Mucosa of descending colon (tissue), 3 donors: ENCODE data around the gene RFK. TPM values are rescaled to one million over a fixed set of nuclear protein-coding genes. Genes with fewer than 3 reads are reported as not detected.
A peak's percentile ranks its signal among the peaks of the same experiment; 100 is the strongest.
"Not testable (repeated sequence)": the region's sequence is repeated elsewhere in the genome, so short reads cannot be mapped to it uniquely, and the experiment has no call there.

ENCODE experiments used
- ATAC-seq: fragments of 200-7000 bp; cut with Tn5 transposase; one replicate; pipeline ENCODE4 v1.9.1; 2020; ENCODE audit warnings: mild to moderate bottlenecking, moderate library complexity
- DNase-seq, 3 donors: peaks; one replicate each; pipeline ENCODE4 v3.0.0-alpha.2; 2020
- H3K36me3 ChIP-seq: fragments of 200-600 bp; one replicate; pipeline ENCODE4 v1.8.0; 2021; ENCODE audit warnings: low read depth, mild to moderate bottlenecking
- H3K4me1 ChIP-seq: fragments of 200-600 bp; one replicate; pipeline ENCODE4 v1.8.0; 2021; ENCODE audit warnings: low read depth, mild to moderate bottlenecking
- H3K4me3 ChIP-seq: fragments of 200-600 bp; one replicate; pipeline ENCODE4 v1.8.0; 2021; ENCODE audit warnings: mild to moderate bottlenecking
- H3K9me3 ChIP-seq: fragments of 200-600 bp; one replicate; pipeline ENCODE4 v1.8.0; 2021; ENCODE audit warnings: mild to moderate bottlenecking
- intact Hi-C, 2 donors: fragments of 100-400 bp; cut with DNase I in 1 of 2; cut with micrococcal nuclease in 1 of 2; formaldehyde crosslinking; loops; one replicate each; pipeline versions ENCODE4 v1.11.0 to v1.11.1; 2022; cut with DNase I, micrococcal nuclease
- total RNA-seq, 3 donors: library from RNA; stranded (reverse); fragmentation: NEBNext Ultra II Directional in 2 of 3; extraction: Animal tissue kit (Norgen Biotek cat#: 25700) in 2 of 3; gene quantifications; one replicate each; pipeline versions ENCODE4 v1.2.1 to v1.2.4, GENCODE V29; 2021 to 2023
- TF ChIP-seq, protein P1 (sequence below): fragments of 200-600 bp; IDR thresholded peaks from one replicate; pipeline ENCODE4 v1.8.0; 2022; ENCODE audit warnings: antibody characterized with exemption, mild to moderate bottlenecking
- donor health status: DM: no; HTN: no; CAD: no; lungs with moderate emphysema.
- donor health status: DM: no; HTN: no; CAD: no.
- donor health status: DM: no; HTN: yes; CAD: no.

The RFK gene
- total RNA-seq, 3 donors from 2014 or later = 55.6 to 86.2 (median 80.8) TPM

DNA sequence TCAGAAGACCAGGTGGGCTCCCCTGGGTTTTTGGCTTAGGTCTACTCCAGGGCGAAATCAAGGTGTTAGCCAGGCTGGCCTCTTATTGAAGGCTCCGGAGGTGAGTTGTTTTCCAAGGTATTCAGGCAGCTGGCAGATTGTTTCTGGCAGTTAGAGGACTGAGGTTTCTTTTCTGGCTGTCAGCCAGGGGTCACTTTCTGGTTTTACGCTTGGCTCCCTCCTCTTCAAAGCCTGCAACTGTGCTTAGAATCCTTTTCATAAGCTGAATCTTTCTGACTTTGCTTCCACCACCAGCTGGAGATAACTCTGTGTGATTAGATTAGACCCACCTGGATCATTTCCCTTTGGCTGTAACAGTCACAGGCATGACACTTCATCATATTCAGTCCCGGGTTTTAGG lies 24.6 kb downstream of the RFK start:
- Histone ChIP-seq H3K4me1 (peaks cover 38% of the 10 kb centered on the region), H3K4me3 (no peak overlapping the region), H3K9me3 (no peaks in the 10 kb centered on the region), H3K36me3 (no peaks in the 10 kb centered on the region)
- ATAC-seq = peak; percentile 15
- intact Hi-C loops = no loop called here
- DNase-seq = peak in 1 of 3 donors; percentile 67
- TF ChIP-seq, protein P1, sequence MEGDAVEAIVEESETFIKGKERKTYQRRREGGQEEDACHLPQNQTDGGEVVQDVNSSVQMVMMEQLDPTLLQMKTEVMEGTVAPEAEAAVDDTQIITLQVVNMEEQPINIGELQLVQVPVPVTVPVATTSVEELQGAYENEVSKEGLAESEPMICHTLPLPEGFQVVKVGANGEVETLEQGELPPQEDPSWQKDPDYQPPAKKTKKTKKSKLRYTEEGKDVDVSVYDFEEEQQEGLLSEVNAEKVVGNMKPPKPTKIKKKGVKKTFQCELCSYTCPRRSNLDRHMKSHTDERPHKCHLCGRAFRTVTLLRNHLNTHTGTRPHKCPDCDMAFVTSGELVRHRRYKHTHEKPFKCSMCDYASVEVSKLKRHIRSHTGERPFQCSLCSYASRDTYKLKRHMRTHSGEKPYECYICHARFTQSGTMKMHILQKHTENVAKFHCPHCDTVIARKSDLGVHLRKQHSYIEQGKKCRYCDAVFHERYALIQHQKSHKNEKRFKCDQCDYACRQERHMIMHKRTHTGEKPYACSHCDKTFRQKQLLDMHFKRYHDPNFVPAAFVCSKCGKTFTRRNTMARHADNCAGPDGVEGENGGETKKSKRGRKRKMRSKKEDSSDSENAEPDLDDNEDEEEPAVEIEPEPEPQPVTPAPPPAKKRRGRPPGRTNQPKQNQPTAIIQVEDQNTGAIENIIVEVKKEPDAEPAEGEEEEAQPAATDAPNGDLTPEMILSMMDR = no peak

DNA sequence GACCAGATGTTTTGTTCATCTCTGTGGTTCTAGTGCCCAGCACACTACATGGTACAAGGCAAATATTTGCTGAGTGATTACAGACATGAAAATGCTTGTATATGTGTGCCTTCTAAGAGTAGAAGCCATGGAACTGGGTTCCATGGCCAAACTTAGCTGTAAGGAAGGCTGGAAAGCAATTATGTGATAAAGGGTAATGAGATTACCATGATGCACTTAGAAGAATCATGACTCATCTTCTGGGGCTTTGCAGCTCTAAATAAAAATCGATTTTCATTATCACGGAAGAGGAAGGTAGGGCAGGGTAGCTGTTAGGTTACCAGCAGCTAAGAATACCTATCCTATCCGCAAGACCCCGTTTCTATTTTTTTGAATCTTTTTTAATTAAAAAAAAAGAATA lies 28.0 kb downstream of the RFK start:
- intact Hi-C loops = no loop called here
- Histone ChIP-seq H3K4me1 (peaks cover 31% of the 10 kb centered on the region), H3K36me3 (no peaks in the 10 kb centered on the region), H3K4me3 (no peak overlapping the region), H3K9me3 (no peaks in the 10 kb centered on the region)
- ATAC-seq (peak; percentile 57), DNase-seq (no peak)
- TF ChIP-seq, protein P1 = no peak

DNA sequence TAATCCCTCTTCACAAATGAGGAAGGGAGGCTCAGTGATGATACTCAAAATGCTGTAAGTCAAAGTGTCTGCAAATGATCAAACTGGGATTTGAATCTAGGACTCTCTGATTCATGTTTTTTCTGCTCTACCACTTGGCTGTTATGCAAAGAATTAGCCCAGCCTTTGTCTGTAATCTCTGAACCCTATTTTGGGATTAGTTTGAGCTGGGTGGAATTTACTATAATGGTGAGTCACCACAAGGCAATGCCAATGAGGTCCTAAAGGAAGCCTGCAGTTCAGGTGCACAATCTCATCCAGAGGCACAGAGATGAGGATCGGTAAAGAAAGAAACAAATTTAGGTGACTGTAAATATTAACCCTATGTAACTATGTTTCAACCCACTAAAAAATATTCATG lies 29.2 kb downstream of the RFK start:
- DNase-seq (no peak), ATAC-seq (peak; percentile 69)
- intact Hi-C loops = no loop called here
- H3K9me3 ChIP-seq = no peaks in the 10 kb centered on the region
- H3K36me3 ChIP-seq = no peaks in the 10 kb centered on the region
- TF ChIP-seq, protein P1 = no peak
- peaks cover 26% of the 10 kb centered on the region for H3K4me1 ChIP-seq
- H3K4me3 ChIP-seq = no peak overlapping the region

DNA sequence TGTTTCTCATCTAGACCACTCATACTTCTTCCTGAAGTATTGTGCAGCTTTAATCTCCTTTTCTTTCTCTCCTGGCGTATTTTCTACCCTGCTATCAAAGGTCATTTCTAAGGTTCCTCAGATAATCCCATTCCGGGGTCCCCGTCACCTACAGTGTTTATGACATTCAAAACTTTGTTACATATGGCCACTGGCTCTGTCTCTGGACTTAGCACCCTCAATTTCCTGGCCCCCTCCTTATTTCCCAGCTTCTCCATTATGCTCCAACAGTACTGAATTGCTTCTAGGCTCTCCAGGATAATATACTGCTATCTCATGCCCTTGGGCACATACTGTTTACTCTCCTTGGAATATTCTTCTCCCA lies 31.2 kb downstream of the RFK start:
- intact Hi-C loops = no loop called here
- ATAC-seq (no peak), DNase-seq (no peak)
- TF ChIP-seq, protein P1 = no peak
- no peak overlapping the region for H3K4me3 ChIP-seq
- no peaks in the 10 kb centered on the region for H3K36me3 ChIP-seq
- peaks cover 11% of the 10 kb centered on the region for H3K4me1 ChIP-seq
- H3K9me3 ChIP-seq = no peaks in the 10 kb centered on the region

DNA sequence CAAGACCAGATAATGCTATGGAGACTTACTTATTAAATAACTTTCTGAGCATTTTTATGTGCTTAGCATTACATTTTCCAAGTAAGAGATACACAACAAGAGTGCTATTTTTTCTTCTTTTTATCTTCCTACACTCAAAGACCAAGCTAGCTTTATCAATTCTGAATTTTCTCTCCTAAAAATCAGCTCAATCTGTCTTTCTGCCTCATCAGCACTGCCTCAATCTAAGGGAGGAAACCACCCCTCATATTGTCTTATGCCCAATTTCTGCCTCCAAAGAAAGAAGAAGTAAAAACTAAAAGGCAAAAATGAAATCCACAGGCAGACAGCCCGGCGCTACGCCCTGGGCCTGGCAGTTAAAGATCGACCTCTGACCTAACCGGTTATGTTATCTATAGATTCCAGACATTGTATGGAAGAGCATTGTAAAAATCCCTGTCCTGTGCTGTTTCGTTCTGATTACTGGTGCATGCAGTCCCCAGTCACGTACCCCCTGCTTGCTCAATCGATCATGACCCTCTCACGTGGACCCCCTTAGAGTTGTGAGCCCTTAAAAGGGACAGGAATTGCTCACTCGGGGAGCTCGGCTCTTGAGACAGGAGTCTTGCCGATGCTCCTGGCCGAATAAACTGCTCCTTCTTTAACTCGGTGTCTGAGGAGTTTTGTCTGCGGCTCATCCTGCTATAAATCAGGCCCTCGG lies 31.7 kb downstream of the RFK start:
- H3K4me3 ChIP-seq, H3K36me3 ChIP-seq, H3K9me3 ChIP-seq, intact Hi-C loops: not testable (repeated sequence)
- H3K4me1 ChIP-seq = peaks cover 11% of the 10 kb centered on the region
- ATAC-seq = peak; percentile 20
- DNase-seq = peak in 2 of 3 donors; percentile 50 to 58

DNA sequence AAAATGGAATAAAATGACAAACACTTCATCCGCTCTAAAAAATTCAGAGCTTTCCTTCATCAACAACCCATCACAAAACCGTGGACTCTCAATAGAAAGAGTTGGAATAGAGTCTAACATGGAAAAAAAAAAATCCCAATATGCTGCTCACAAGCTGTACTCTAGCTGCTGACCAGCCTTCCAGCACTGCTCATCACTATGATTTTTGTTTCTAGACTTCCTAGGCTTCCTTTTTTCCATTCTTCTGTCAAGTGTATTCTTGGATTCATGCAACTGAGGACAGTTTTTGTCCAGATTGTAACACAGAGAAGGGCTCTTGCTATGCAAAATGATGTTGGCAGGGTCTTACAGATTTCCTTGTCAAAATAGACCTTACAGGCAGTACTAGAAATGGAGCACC lies 34.5 kb downstream of the RFK start:
- Histone ChIP-seq H3K4me3 (no peak overlapping the region), H3K9me3 (no peaks in the 10 kb centered on the region), H3K4me1 (peaks cover 11% of the 10 kb centered on the region), H3K36me3 (no peaks in the 10 kb centered on the region)
- TF ChIP-seq, protein P1 = no peak
- intact Hi-C loops = no loop called here
- no peak for ATAC-seq
- no peak for DNase-seq
